Fibroblast of the aortic adventitia (primary cell): Measurements from ENCODE around the gene MARVELD2. TPM values are rescaled to one million over a fixed set of nuclear protein-coding genes. Genes with fewer than 3 reads are reported as not detected.
A peak's percentile ranks its signal among the peaks of the same experiment; 100 is the strongest.
"Not testable (repeated sequence)": the region's sequence is repeated elsewhere in the genome, so short reads cannot be mapped to it uniquely, and the experiment has no call there.

Experiments
- DNase-seq: peaks from one replicate; pipeline ENCODE4 v3.0.0-alpha.2; 2010; ENCODE audit warnings: low read depth
- H3K4me3 ChIP-seq: 2 replicates; pipeline ENCODE4 v1.5.1; 2011; ENCODE audit warnings: low read depth, mild to moderate bottlenecking, control low read depth, low read length, moderate library complexity
- CTCF ChIP-seq: IDR thresholded peaks from 2 replicates; pipeline ENCODE4 v1.5.1; 2011; ENCODE audit warnings: mild to moderate bottlenecking, low read length, control low read depth, inconsistent platforms; ENCODE audit not compliant: insufficient read depth
- total RNA-seq: library from RNA; depleted of rRNA; stranded (reverse); fragments of >200 nt; gene quantifications from 2 replicates; pipeline ENCODE4 v1.2.3, GENCODE V29; 2012; ENCODE audit warnings: low replicate concordance

MARVELD2 gene
- total RNA-seq, 1 donor = 0.63 TPM

GRCh38 chr5:69431424-69432303 lies 16.7 kb downstream of the MARVELD2 start:
- no peak for TF ChIP-seq CTCF
- H3K4me3 ChIP-seq = no peak overlapping the region
- no peak for DNase-seq

- DNase-seq = no peak
- TF ChIP-seq CTCF = no peak
- H3K4me3 ChIP-seq = no peak overlapping the region
Observed at GRCh38 chr5:69432412-69433206, 17.7 kb downstream of the MARVELD2 start.

- not testable (repeated sequence) for H3K4me3 ChIP-seq
- peak; percentile 35 for DNase-seq
Observed at GRCh38 chr5:69435276-69435884, 20.5 kb downstream of the MARVELD2 start.

GRCh38 chr5:69444127-69444754 lies 29.3 kb downstream of the MARVELD2 start:
- DNase-seq = no peak

GRCh38 chr5:69449511-69449910 lies 34.6 kb downstream of the MARVELD2 start:
- no peak for TF ChIP-seq CTCF
- DNase-seq = no peak

More at GRCh38 chr5:69444127-69444754, 29.3 kb downstream of the MARVELD2 start:
- TF ChIP-seq CTCF = no peak
- no peak overlapping the region for H3K4me3 ChIP-seq

GRCh38 chr5:69450116-69450515 lies 35.2 kb downstream of the MARVELD2 start:
- H3K4me3 ChIP-seq = no peak overlapping the region
- no peak for TF ChIP-seq CTCF
- DNase-seq = peak; percentile 87

More at GRCh38 chr5:69449511-69449910, 34.6 kb downstream of the MARVELD2 start:
- no peak overlapping the region for H3K4me3 ChIP-seq

- not testable (repeated sequence) for H3K4me3 ChIP-seq
Observed at GRCh38 chr5:69450527-69450926, 35.6 kb downstream of the MARVELD2 start.

More at GRCh38 chr5:69450527-69450926, 35.6 kb downstream of the MARVELD2 start:
- DNase-seq = not testable (repeated sequence)
